Ishikawa (cell line): ENCODE data around the gene MKKS.

Source experiments
- CEBPB ChIP-seq: IDR thresholded peaks from 2 replicates; pipeline ENCODE4 v1.6.1; 2012
- EP300 ChIP-seq: IDR thresholded peaks from 2 replicates; pipeline ENCODE4 v1.6.1; 2012; ENCODE audit warnings: borderline replicate concordance
- NFIC ChIP-seq: IDR thresholded peaks from 2 replicates; pipeline ENCODE4 v1.6.1; 2012
- TAF1 ChIP-seq: IDR thresholded peaks from 2 replicates; pipeline ENCODE4 v1.6.1; 2012; ENCODE audit warnings: low read depth, mild to moderate bottlenecking
- TEAD4 ChIP-seq: IDR thresholded peaks from 2 replicates; pipeline ENCODE4 v1.6.1; 2012
- TF ChIP-seq, protein P1 (sequence below): IDR thresholded peaks from 2 replicates; pipeline ENCODE4 v1.6.1; 2012; ENCODE audit warnings: low read depth, mild to moderate bottlenecking
- TF ChIP-seq, protein P2 (sequence below): IDR thresholded peaks from 2 replicates; pipeline ENCODE4 v1.6.1; 2012

DNA sequence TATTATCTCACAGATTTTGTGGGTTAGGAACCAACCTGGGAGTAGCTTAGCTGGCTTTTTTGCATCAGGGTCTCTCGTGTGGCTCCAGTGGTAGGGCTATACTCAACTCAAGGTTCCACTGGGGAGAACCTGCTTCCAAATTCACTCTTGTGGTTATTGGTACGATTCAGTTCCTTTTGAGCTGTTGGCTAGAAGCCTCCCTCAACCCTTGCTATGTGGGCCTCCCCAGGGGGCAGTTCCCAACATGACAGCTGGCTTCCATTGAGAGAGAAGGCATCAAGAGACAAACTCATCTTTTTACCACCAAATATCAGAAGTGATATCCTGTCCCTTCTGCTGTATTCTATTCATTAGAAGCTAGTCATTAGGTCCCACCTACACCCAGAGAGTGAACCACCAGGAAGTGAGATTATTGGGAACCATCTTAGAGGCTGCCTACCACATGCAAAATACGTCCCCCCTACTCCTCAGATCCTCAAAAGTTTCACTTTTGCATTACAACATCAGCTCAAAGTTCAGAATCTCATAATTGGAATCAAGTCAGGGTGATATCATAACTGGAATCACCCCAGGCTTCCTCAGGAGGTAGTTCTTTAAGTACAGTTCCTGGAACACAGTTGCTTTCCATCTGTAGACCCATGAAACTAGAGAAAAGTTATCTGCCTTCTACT, 30.9 kb downstream of the MKKS start:
- TF ChIP-seq CEBPB (no peak), NFIC (no peak), TEAD4 (no peak), TAF1 (no peak), EP300 (no peak)
- TF ChIP-seq, protein P1, sequence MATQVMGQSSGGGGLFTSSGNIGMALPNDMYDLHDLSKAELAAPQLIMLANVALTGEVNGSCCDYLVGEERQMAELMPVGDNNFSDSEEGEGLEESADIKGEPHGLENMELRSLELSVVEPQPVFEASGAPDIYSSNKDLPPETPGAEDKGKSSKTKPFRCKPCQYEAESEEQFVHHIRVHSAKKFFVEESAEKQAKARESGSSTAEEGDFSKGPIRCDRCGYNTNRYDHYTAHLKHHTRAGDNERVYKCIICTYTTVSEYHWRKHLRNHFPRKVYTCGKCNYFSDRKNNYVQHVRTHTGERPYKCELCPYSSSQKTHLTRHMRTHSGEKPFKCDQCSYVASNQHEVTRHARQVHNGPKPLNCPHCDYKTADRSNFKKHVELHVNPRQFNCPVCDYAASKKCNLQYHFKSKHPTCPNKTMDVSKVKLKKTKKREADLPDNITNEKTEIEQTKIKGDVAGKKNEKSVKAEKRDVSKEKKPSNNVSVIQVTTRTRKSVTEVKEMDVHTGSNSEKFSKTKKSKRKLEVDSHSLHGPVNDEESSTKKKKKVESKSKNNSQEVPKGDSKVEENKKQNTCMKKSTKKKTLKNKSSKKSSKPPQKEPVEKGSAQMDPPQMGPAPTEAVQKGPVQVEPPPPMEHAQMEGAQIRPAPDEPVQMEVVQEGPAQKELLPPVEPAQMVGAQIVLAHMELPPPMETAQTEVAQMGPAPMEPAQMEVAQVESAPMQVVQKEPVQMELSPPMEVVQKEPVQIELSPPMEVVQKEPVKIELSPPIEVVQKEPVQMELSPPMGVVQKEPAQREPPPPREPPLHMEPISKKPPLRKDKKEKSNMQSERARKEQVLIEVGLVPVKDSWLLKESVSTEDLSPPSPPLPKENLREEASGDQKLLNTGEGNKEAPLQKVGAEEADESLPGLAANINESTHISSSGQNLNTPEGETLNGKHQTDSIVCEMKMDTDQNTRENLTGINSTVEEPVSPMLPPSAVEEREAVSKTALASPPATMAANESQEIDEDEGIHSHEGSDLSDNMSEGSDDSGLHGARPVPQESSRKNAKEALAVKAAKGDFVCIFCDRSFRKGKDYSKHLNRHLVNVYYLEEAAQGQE: no peak
- TF ChIP-seq, protein P2, sequence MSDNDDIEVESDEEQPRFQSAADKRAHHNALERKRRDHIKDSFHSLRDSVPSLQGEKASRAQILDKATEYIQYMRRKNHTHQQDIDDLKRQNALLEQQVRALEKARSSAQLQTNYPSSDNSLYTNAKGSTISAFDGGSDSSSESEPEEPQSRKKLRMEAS: no peak
